HepG2 (cell line): Measurements from ENCODE around the gene GNG12. TPM values are rescaled to one million over a fixed set of nuclear protein-coding genes. Genes with fewer than 3 reads are reported as not detected.

ENCODE experiments used
- ATAC-seq: fragments of 200-7000 bp; cut with Tn5 transposase; 3 replicates; pipeline ENCODE4 v1.9.1; 2020; ENCODE audit warnings: mild to moderate bottlenecking, moderate library complexity
- Bru-seq: library from RNA; stranded (reverse); fragments of 400-500 nt; gene quantifications from one replicate; lab custom pipeline; 2021; lab: Mats Ljungman, UMichigan
- BruChase-seq, 2 experiments: library from RNA; stranded (reverse); fragments of 400-500 nt; gene quantifications; one replicate each; lab custom pipeline; 2021; lab: Mats Ljungman, UMichigan
- BruUV-seq: library from RNA; stranded (reverse); fragments of 400-500 nt; replicated peaks from 2 replicates; lab custom pipeline; 2021; lab: Mats Ljungman, UMichigan
- CTCF ChIA-PET: fragments of 300-600 bp; formaldehyde crosslinking; extraction: SDS; loops from one replicate; lab custom pipeline; 2021; ENCODE audit warnings: low total read pairs, inconsistent platforms, low intra/inter-chr PET ratio; lab: Yijun Ruan, JAX
- POLR2A ChIA-PET: fragments of 350-600 bp; sonication (Branson Sonifier 250); formaldehyde crosslinking; loops from one replicate; lab custom pipeline; 2020; ENCODE audit warnings: antibody characterized with exemption, inconsistent platforms; lab: Yijun Ruan, JAX
- DNase-seq: peaks from one replicate; pipeline ENCODE4 v3.0.0-alpha.2; 2015; ENCODE audit warnings: low spot score
- FAIRE-seq: peaks from 3 replicates; lab custom pipeline; 2011; peaks lifted over from hg19 to GRCh38; lab: Jason Lieb, UNC
- H2AFZ ChIP-seq: one replicate; pipeline ENCODE4 v1.6.1; 2011; ENCODE audit warnings: low read length, inconsistent platforms
- H3K27ac ChIP-seq: fragments of 300-600 bp; 3 replicates; pipeline ENCODE4 v1.8.0; 2011; ENCODE audit warnings: mixed run types, mild to moderate bottlenecking, mixed read lengths, low read length, inconsistent platforms; ENCODE audit not compliant: insufficient read depth; ENCODE audit errors: extremely low read length
- H3K27me3 ChIP-seq, 2 experiments: fragments of 200-600 bp in 1 of 2; 2 replicates in 1 of 2; 3 replicates in 1 of 2; pipeline versions ENCODE4 v1.6.0 to v1.8.0; 2011; ENCODE audit warnings: low read length in 2 of 2, mild to moderate bottlenecking in 2 of 2, moderate library complexity in 2 of 2, inconsistent platforms in 1 of 2; ENCODE audit not compliant: insufficient read depth in 2 of 2, control insufficient read depth in 1 of 2
- H3K36me3 ChIP-seq, 2 experiments: fragments of 200-600 bp in 1 of 2; replicated peaks in 1 of 2; 2 replicates in 1 of 2; 3 replicates in 1 of 2; pipeline versions ENCODE4 v1.5.1 to v1.8.0; 2011; ENCODE audit warnings: low read length in 2 of 2, inconsistent platforms in 1 of 2; ENCODE audit not compliant: insufficient read depth in 2 of 2, control insufficient read depth in 1 of 2
- H3K4me1 ChIP-seq: 2 replicates; pipeline ENCODE4 v1.5.1; 2012; ENCODE audit warnings: low read length, inconsistent platforms; ENCODE audit not compliant: insufficient read depth
- H3K4me2 ChIP-seq: 2 replicates; pipeline ENCODE4 v1.6.0; 2011; ENCODE audit warnings: low read depth, low read length, inconsistent platforms
- H3K4me3 ChIP-seq, 3 experiments: fragments of 200-600 bp in 1 of 3; sonication (generic), shearing (Covaris generic) in 1 of 3; replicated peaks in 1 of 3; 2 replicates each; pipeline ENCODE4 v1.5.1; 2011 to 2016; ENCODE audit warnings: low read length in 3 of 3, inconsistent platforms in 2 of 3, low read depth in 2 of 3, mild to moderate bottlenecking in 2 of 3, control low read depth in 1 of 3, mixed read lengths in 1 of 3; ENCODE audit not compliant: insufficient read depth in 1 of 3
- H3K79me2 ChIP-seq: one replicate; pipeline ENCODE4 v1.6.1; 2011; ENCODE audit warnings: low read length, inconsistent platforms; ENCODE audit not compliant: insufficient read depth
- H3K9ac ChIP-seq: 2 replicates; pipeline ENCODE4 v1.6.0; 2011; ENCODE audit warnings: mild to moderate bottlenecking, low read depth, low read length, inconsistent platforms; ENCODE audit not compliant: insufficient read depth
- H3K9me3 ChIP-seq: 2 replicates; pipeline ENCODE4 v1.5.1; 2012; ENCODE audit warnings: mild to moderate bottlenecking, low read length
- H4K20me1 ChIP-seq: 2 replicates; pipeline ENCODE4 v1.6.0; 2011; ENCODE audit warnings: inconsistent platforms, mild to moderate bottlenecking, low read length, moderate library complexity; ENCODE audit not compliant: insufficient read depth
- AHR ChIP-seq: IDR thresholded peaks from 2 replicates; pipeline ENCODE4 v1.6.1; 2018; ENCODE audit warnings: missing genetic modification reagents, missing compliant biosample characterization
- ARID5B ChIP-seq: IDR thresholded peaks from 2 replicates; pipeline ENCODE4 v1.4.0; 2020; ENCODE audit warnings: mild to moderate bottlenecking, missing genetic modification reagents
- ARNT2 ChIP-seq: sonication (generic); formaldehyde crosslinking; IDR thresholded peaks from 2 replicates; pipeline ENCODE4 v1.8.0; 2022; ENCODE audit warnings: mild to moderate bottlenecking, low read depth, missing genetic modification reagents, moderate library complexity
- HNRNPK ChIP-seq: fragments of 200-400 bp; formaldehyde crosslinking; IDR thresholded peaks from 2 replicates; pipeline ENCODE4 v1.6.1; 2018; ENCODE audit warnings: low read length, low read depth, moderate library complexity, mild to moderate bottlenecking; ENCODE audit not compliant: poor library complexity, severe bottlenecking
- MTF2 ChIP-seq: sonication (generic); formaldehyde crosslinking; IDR thresholded peaks from 2 replicates; pipeline ENCODE4 v1.5.0; 2020; ENCODE audit warnings: missing genetic modification reagents, borderline replicate concordance
- MYC ChIP-seq: sonication (generic); formaldehyde crosslinking; IDR thresholded peaks from 2 replicates; pipeline ENCODE4 v1.9.0; 2021; ENCODE audit warnings: missing genetic modification reagents, borderline replicate concordance
- NRL ChIP-seq: sonication (generic); formaldehyde crosslinking; IDR thresholded peaks from 2 replicates; pipeline ENCODE4 v1.5.0; 2020; ENCODE audit warnings: missing genetic modification reagents, mild to moderate bottlenecking, moderate library complexity, borderline replicate concordance
- ZNF570 ChIP-seq: sonication (generic); formaldehyde crosslinking; IDR thresholded peaks from 2 replicates; pipeline ENCODE4 v1.4.0; 2020; ENCODE audit warnings: mild to moderate bottlenecking, missing genetic modification reagents, borderline replicate concordance
- ZNF777 ChIP-seq: sonication (generic); formaldehyde crosslinking; IDR thresholded peaks from 2 replicates; pipeline ENCODE4 v1.4.0; 2020; ENCODE audit warnings: missing genetic modification reagents
- WGBS: methylation state at CpG from one replicate; pipeline ENCODE4 v1.1.6; 2017; ENCODE audit warnings: low lambda C conversion rate; 5-methylcytosine and 5-hydroxymethylcytosine counted together
- in situ Hi-C: cut with HindIII; loops from 2 replicates; pipeline ENCODE4 v1.10.0; 2017; ENCODE audit warnings: low pct_unique_long_range_greater_than_20kb; ENCODE audit not compliant: extremely low pct_ligation_motif_present
- intact Hi-C: fragments of 100-400 bp; cut with micrococcal nuclease; formaldehyde crosslinking; loops from one replicate; pipeline ENCODE4 v1.10.0; 2022; ENCODE audit not compliant: unreplicated experiment
- long read RNA-seq, 2 experiments: library from RNA in 1 of 2; library from polyadenylated mRNA in 1 of 2; stranded (forward) in 1 of 2; unstranded in 1 of 2; transcript quantifications; one replicate each; pipeline ENCODE4 v2.0.0, GENCODE V29; 2019 to 2022
- polyA minus RNA-seq, 3 experiments: library from RNA; depleted of rRNA, polyadenylated mRNA; stranded (reverse); fragments of >200 nt; gene quantifications; 2 replicates each; pipeline ENCODE4 v1.2.3, GENCODE V29; 2011; ENCODE audit warnings: low replicate concordance in 1 of 3
- polyA plus RNA-seq, 8 experiments: library from polyadenylated mRNA; depleted of rRNA in 3 of 8; stranded (reverse) in 7 of 8; unstranded in 1 of 8; fragments of >200 nt; fragmentation: Illumina TruSeq in 4 of 8; extraction: Trizol in 4 of 8; gene quantifications; 2 replicates each; pipeline versions ENCODE4 v1.2.1 to v1.2.3, GENCODE V29; 2011 to 2016; ENCODE audit warnings: low read depth in 4 of 8, missing spikeins in 1 of 8, mixed read lengths in 1 of 8; ENCODE audit not compliant: insufficient read depth in 1 of 8
- total RNA-seq, 5 experiments: library from RNA; depleted of rRNA; stranded (reverse); fragments of >200 nt; fragmentation: Illumina TruSeq; extraction: Trizol; gene quantifications; 2 replicates each; pipeline ENCODE4 v1.2.3, GENCODE V29; 2016; ENCODE audit warnings: low read depth in 1 of 5
- TF ChIP-seq, protein P1 (sequence below): sonication (generic); formaldehyde crosslinking; IDR thresholded peaks from 2 replicates; pipeline ENCODE4 v1.5.0; 2020; ENCODE audit warnings: mild to moderate bottlenecking, missing genetic modification reagents

Gene GNG12
- total RNA-seq (2016; rRNA removed; fragmentation: Illumina TruSeq; extraction: Trizol) (0.11 and 0.17 TPM in 2 replicates), polyA plus RNA-seq (2011; rRNA removed) (0.11 and 0.17 TPM in 2 replicates), polyA minus RNA-seq (2011; rRNA and poly(A)+ RNA removed; ENCODE audit: low replicate concordance) (0.14 and 32.5 TPM in 2 replicates), Bru-seq, nascent RNA (percentile 13 among the genes with signal in this experiment), BruChase-seq, experiment 1, labeled RNA remaining after a 6-hour chase (percentile 20 among the genes with signal in this experiment), BruChase-seq, experiment 2, labeled RNA remaining after a 2-hour chase (percentile 15 among the genes with signal in this experiment)
- total RNA-seq (2016; cell fraction: cytosol; rRNA removed; fragmentation: Illumina TruSeq; extraction: Trizol; ENCODE audit: low read depth): not detected in 2 replicates
- 0.06 and 0.21 TPM in 2 replicates for total RNA-seq (2016; cell fraction: insoluble cytoplasmic fraction; rRNA removed; fragmentation: Illumina TruSeq; extraction: Trizol)
- total RNA-seq (2016; cell fraction: membrane; rRNA removed; fragmentation: Illumina TruSeq; extraction: Trizol): 0.12 TPM in 1 of 2 replicates, not detected in the other
- 0.09 TPM in 1 of 2 replicates, not detected in the other for total RNA-seq (2016; cell fraction: nucleus; rRNA removed; fragmentation: Illumina TruSeq; extraction: Trizol)
- 0.03 and 0.09 TPM in 2 replicates for polyA plus RNA-seq (2011; cell fraction: cytosol; rRNA removed)
- 0.06 and 0.12 TPM in 2 replicates for polyA plus RNA-seq (2011; cell fraction: nucleus; rRNA removed)
- polyA plus RNA-seq (2012): 0.03 and 0.12 TPM in 2 replicates
- not detected in 2 replicates for polyA plus RNA-seq (2016; cell fraction: cytosol; fragmentation: Illumina TruSeq; extraction: Trizol; ENCODE audit: low read depth)
- 0.17 and 0.32 TPM in 2 replicates for polyA plus RNA-seq (2016; cell fraction: insoluble cytoplasmic fraction; fragmentation: Illumina TruSeq; extraction: Trizol; ENCODE audit: low read depth)
- polyA plus RNA-seq (2016; cell fraction: membrane; fragmentation: Illumina TruSeq; extraction: Trizol; ENCODE audit: low read depth): 0.09 TPM in 1 of 2 replicates, not detected in the other
- not detected in 2 replicates for polyA plus RNA-seq (2016; cell fraction: nucleus; fragmentation: Illumina TruSeq; extraction: Trizol; ENCODE audit: insufficient read depth, low read depth)
- 0.18 and 0.40 TPM in 2 replicates for polyA minus RNA-seq (2011; cell fraction: cytosol; rRNA and poly(A)+ RNA removed)
- polyA minus RNA-seq (2011; cell fraction: nucleus; rRNA and poly(A)+ RNA removed): 0.50 TPM in 1 of 2 replicates, not detected in the other
- long read RNA-seq, experiment 1: 0 reads
- long read RNA-seq, experiment 2, partial matches to known transcripts: 0 of 1 reads
- long read RNA-seq, experiment 2, other reads (novel, unspliced or antisense): 1 of 1 reads

- H3K36me3 ChIP-seq: no peaks in the 10 kb centered on the region
- peaks cover 12% of the 10 kb centered on the region for H3K4me1 ChIP-seq
- H4K20me1 ChIP-seq: no peaks in the 10 kb centered on the region
- whole genome bisulfite sequencing: 6% methylated on average over 33 of the region's 94 CpGs
- H3K4me2 ChIP-seq: peak within 1 kb of the TSS; percentile 72
- peak within 1 kb of the TSS; percentile 34 to 62 (median 39) for H3K4me3 ChIP-seq
- DNase-seq (no peak), FAIRE-seq (no peak), ATAC-seq (peak; percentile 72)
- H3K9ac ChIP-seq: no peak within 1 kb of the TSS
- intact Hi-C loops (no loop called here), in situ Hi-C loops (no loop called here)
- no peak within 1 kb of the TSS for H2AFZ ChIP-seq
- no peak within 1 kb of the TSS for H3K27ac ChIP-seq
- no peaks in the 10 kb centered on the region for H3K79me2 ChIP-seq
- ChIA-PET CTCF (no interaction called here), POLR2A (no interaction called here)
- H3K9me3 ChIP-seq: no peaks in the 10 kb centered on the region
- no TSS peak for BruUV-seq
- peaks cover 5 to 45% of the 10 kb centered on the region in 2 experiments for H3K27me3 ChIP-seq
- TF ChIP-seq, protein P1, sequence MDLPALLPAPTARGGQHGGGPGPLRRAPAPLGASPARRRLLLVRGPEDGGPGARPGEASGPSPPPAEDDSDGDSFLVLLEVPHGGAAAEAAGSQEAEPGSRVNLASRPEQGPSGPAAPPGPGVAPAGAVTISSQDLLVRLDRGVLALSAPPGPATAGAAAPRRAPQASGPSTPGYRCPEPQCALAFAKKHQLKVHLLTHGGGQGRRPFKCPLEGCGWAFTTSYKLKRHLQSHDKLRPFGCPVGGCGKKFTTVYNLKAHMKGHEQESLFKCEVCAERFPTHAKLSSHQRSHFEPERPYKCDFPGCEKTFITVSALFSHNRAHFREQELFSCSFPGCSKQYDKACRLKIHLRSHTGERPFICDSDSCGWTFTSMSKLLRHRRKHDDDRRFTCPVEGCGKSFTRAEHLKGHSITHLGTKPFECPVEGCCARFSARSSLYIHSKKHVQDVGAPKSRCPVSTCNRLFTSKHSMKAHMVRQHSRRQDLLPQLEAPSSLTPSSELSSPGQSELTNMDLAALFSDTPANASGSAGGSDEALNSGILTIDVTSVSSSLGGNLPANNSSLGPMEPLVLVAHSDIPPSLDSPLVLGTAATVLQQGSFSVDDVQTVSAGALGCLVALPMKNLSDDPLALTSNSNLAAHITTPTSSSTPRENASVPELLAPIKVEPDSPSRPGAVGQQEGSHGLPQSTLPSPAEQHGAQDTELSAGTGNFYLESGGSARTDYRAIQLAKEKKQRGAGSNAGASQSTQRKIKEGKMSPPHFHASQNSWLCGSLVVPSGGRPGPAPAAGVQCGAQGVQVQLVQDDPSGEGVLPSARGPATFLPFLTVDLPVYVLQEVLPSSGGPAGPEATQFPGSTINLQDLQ (CRISPR knock-in tag): no peak
- TF ChIP-seq ARNT2 (CRISPR knock-in tag) (0 out of 2 replicates have a peak, but pooled peaks have one; percentile 46), ARID5B (no peak), MYC (CRISPR knock-in tag) (no peak), HNRNPK (peak; percentile 77), MTF2 (CRISPR knock-in tag) (peak; percentile 72; the same call in 1 of the 2 replicates), ZNF777 (CRISPR knock-in tag) (peak; percentile 85), NRL (CRISPR knock-in tag) (0 out of 2 replicates have a peak, but pooled peaks have one; percentile 25), ZNF570 (no peak), AHR (CRISPR knock-in tag) (no peak)
These were observed at the start of gene GNG12 for GRCh38 chr1:67832737-67833601. GNG12 (minus strand) TSS chr1:67833467; CDS start chr1:67707686, 125,781 bp downstream.
